Activated CD8-positive, alpha-beta memory T cell treated with anti-CD3 and anti-CD28 coated beads, Interleukin-2, amount 50 U/mL, for 48 hours (primary cell): ENCODE results near the gene GON4L.

Experiments
- DNase-seq: peaks from one replicate; pipeline ENCODE4 v3.0.0-alpha.2; 2020

The GON4L gene

GRCh38 chr1:155867766-155868165, 10.8 kb upstream of the GON4L start:
- no peak for DNase-seq

GRCh38 chr1:155864393-155864792, 7.4 kb upstream of the GON4L start:
- DNase-seq, result no peak

GRCh38 chr1:155861896-155862295, 4.9 kb upstream of the GON4L start:
- no peak for DNase-seq

- DNase-seq, result no peak
Measured at GRCh38 chr1:155860970-155861510, 4.0 kb upstream of the GON4L start.

- peak; percentile 82 for DNase-seq
Measured at GRCh38 chr1:155859881-155860871, 3.2 kb upstream of the GON4L start.

- peak; percentile 96 for DNase-seq
Measured at GRCh38 chr1:155859234-155859829, 2.3 kb upstream of the GON4L start, which contains the start of gene SYT11. Gene SYT11, plus strand, starts transcription at chr1:155859567. Its CDS starts 195 bp downstream, at chr1:155859762.

GRCh38 chr1:155858800-155859233, 1.8 kb upstream of the GON4L start:
- DNase-seq, result peak; percentile 65

GRCh38 chr1:155856257-155856974, 598 bp downstream of the GON4L start:
- DNase-seq, result no peak

GRCh38 chr1:155850345-155850744, 6.7 kb downstream of the GON4L start:
- DNase-seq, result no peak

- DNase-seq, result no peak
Measured at GRCh38 chr1:155847823-155848529, 9.0 kb downstream of the GON4L start.

GRCh38 chr1:155844860-155845421, 12.1 kb downstream of the GON4L start:
- DNase-seq, result peak; percentile 17

- DNase-seq, result peak; percentile 22
Measured at GRCh38 chr1:155840386-155840785, 16.6 kb downstream of the GON4L start.

GRCh38 chr1:155835548-155835947, 21.5 kb downstream of the GON4L start:
- DNase-seq, result no peak

GRCh38 chr1:155834927-155835399, 22.1 kb downstream of the GON4L start:
- DNase-seq, result peak; percentile 2

- peak; percentile 35 for DNase-seq
Measured at GRCh38 chr1:155834296-155834926, 22.6 kb downstream of the GON4L start.

- peak; percentile 22 for DNase-seq
Measured at GRCh38 chr1:155833665-155834295, 23.2 kb downstream of the GON4L start.

GRCh38 chr1:155831279-155831976, 25.6 kb downstream of the GON4L start:
- DNase-seq, result peak; percentile 1

- DNase-seq, result peak; percentile 20
Measured at GRCh38 chr1:155827450-155827849, 29.6 kb downstream of the GON4L start.

- no peak for DNase-seq
Measured at GRCh38 chr1:155816351-155816750, 40.7 kb downstream of the GON4L start.

- no peak for DNase-seq
Measured at GRCh38 chr1:155813672-155814071, 43.3 kb downstream of the GON4L start.
